ENCODE measurements around the gene ATP2B2.

ATP2B2 gene

DNA sequence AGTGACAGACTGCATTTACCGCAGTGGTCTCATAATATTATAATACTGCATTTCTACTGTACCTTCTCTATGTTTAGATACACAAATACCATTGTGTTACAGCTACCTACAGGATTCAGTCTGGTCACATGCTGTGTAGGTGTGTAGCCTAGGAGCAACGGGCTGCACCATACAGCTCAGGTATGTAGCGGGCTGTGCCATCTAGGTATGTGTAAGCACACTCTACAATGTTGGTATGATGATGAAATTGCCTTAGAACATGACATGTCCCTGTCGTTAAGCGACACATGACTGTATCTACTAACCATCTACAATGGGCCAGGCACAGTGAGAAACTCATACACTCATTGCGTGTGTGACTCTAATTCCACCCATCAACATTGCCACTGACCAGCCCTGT is 99.0 kb downstream of the ATP2B2 start:
- H3K4me3 ChIP-seq (ENCODE audit: low read depth, low read length): no peak overlapping the region
- no peaks in the 10 kb centered on the region for H3K36me3 ChIP-seq (ENCODE audit: control insufficient read depth, insufficient read depth, low read length)
- no peaks in the 10 kb centered on the region for H3K27me3 ChIP-seq (ENCODE audit: control insufficient read depth, insufficient read depth, low read length)
- no peak overlapping the region for H3K9ac ChIP-seq (ENCODE audit: low read depth, low read length)
- H3K4me1 ChIP-seq (ENCODE audit: control insufficient read depth, insufficient read depth, low read length): no peaks in the 10 kb centered on the region
- H3K9me3 ChIP-seq (ENCODE audit: control insufficient read depth, insufficient read depth, low read length): no peaks in the 10 kb centered on the region

DNA sequence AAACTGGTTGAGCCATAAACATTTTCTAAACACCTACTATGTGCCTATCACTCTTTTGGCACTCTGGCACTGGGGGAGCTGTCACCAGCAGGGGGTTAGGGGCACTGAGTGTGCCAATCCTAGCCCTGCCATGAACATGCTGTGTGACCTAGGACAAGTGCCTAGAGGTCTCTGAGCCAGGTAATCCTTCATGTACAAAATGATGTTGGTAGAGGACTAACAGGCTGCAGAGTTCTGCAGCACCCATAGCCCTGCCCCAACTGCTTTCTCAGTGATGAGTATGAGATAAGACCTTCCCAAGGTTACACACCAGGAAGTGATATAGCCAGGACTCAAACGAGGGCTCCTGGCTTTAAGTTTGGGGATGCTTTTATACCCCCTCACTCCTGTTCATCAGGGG is 99.6 kb downstream of the ATP2B2 start:
- Histone ChIP-seq H3K4me1 (ENCODE audit: control insufficient read depth, insufficient read depth, low read length) (no peaks in the 10 kb centered on the region), H3K9ac (ENCODE audit: low read depth, low read length) (no peak overlapping the region), H3K4me3 (ENCODE audit: low read depth, low read length) (no peak overlapping the region), H3K27me3 (ENCODE audit: control insufficient read depth, insufficient read depth, low read length) (no peaks in the 10 kb centered on the region), H3K9me3 (ENCODE audit: control insufficient read depth, insufficient read depth, low read length) (no peaks in the 10 kb centered on the region), H3K36me3 (ENCODE audit: control insufficient read depth, insufficient read depth, low read length) (no peaks in the 10 kb centered on the region)

DNA sequence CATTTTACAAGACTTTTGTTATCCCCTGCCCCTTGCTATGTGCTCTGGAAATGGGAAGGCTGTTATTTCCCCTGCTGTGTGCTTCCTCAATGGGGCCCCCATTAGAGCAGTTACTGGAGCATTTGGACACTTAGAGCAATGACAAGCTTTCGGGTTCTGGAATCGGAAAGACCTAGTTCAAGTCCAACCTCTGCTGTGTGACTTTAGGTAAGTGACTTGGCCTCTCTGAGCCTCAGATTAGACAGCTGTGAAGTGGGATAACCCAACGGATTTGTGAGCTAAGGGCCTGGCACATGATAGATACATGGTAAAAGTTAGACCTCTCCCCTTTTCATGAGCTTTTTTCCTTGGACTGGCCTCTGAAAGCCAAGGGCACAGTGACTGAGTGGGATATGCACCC is 100.5 kb downstream of the ATP2B2 start:
- Histone ChIP-seq H3K4me1 (ENCODE audit: control insufficient read depth, insufficient read depth, low read length) (no peaks in the 10 kb centered on the region), H3K9ac (ENCODE audit: low read depth, low read length) (no peak overlapping the region), H3K9me3 (ENCODE audit: control insufficient read depth, insufficient read depth, low read length) (no peaks in the 10 kb centered on the region), H3K4me3 (ENCODE audit: low read depth, low read length) (no peak overlapping the region), H3K36me3 (ENCODE audit: control insufficient read depth, insufficient read depth, low read length) (no peaks in the 10 kb centered on the region), H3K27me3 (ENCODE audit: control insufficient read depth, insufficient read depth, low read length) (no peaks in the 10 kb centered on the region)

DNA sequence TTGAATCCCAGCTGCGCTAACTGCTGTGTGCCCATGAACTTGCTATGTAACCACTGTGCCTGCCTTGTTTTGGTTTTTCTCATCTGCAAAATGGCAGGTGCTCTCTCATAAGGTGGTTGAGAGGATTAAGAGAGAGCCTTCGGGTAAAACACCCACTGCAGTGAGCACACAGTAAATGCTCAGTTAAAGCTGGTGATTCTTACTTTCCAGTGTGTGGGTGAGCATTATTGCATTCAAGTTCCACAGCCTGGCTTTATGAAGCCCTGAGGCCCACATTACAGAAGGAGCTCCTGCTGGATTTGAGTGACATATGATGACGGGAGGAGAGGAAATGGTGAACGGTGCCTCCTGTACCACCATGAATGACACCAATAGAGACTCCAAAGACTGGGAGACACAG is 101.0 kb downstream of the ATP2B2 start:
- H3K36me3 ChIP-seq (ENCODE audit: control insufficient read depth, insufficient read depth, low read length): no peaks in the 10 kb centered on the region
- H3K9me3 ChIP-seq (ENCODE audit: control insufficient read depth, insufficient read depth, low read length): no peaks in the 10 kb centered on the region
- H3K4me1 ChIP-seq (ENCODE audit: control insufficient read depth, insufficient read depth, low read length): no peaks in the 10 kb centered on the region
- H3K9ac ChIP-seq (ENCODE audit: low read depth, low read length): no peak overlapping the region
- H3K27me3 ChIP-seq (ENCODE audit: control insufficient read depth, insufficient read depth, low read length): no peaks in the 10 kb centered on the region
- no peak overlapping the region for H3K4me3 ChIP-seq (ENCODE audit: low read depth, low read length)

DNA sequence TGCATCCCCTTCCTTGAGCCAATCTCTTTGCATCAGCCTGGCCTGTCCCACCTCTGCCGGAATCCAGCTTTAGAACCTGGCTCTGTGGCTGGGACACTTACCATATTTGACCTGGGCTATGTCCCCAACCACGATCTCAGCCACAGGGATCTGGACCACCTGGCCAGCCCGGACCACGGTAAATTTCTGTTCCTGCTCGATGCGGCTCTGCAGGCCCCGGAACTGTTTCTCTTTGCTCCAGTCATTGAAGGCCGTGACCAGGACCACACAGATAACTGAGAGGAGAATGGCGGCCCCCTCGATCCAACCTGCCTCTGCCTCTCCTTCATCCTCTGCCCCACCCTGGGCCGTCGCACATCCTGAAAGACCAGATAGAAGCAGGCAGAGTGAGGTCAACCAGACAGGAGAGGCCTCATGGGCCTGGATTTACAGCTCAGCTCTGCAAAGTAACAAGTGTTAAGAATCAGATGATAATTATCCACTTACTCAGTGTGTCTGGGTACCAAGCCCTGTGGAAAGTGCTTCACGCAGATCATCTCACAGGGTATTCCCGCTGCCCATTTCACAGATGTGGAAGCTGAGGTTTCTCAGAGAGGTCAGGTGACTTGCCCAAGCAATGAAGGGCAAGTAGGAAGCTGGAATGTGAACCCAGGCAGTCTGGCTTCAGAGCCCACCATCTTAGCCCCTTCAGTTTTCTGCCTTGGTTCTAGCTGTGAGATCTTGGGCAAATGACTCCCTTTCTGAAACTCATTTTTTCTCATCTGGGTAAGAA is 103.2 kb downstream of the ATP2B2 start:
- Histone ChIP-seq H3K9ac (ENCODE audit: low read depth, low read length) (no peak overlapping the region), H3K4me3 (ENCODE audit: low read depth, low read length) (no peak overlapping the region), H3K27me3 (ENCODE audit: control insufficient read depth, insufficient read depth, low read length) (no peaks in the 10 kb centered on the region), H3K4me1 (ENCODE audit: control insufficient read depth, insufficient read depth, low read length) (no peaks in the 10 kb centered on the region), H3K36me3 (ENCODE audit: control insufficient read depth, insufficient read depth, low read length) (no peaks in the 10 kb centered on the region), H3K9me3 (ENCODE audit: control insufficient read depth, insufficient read depth, low read length) (no peaks in the 10 kb centered on the region)

DNA sequence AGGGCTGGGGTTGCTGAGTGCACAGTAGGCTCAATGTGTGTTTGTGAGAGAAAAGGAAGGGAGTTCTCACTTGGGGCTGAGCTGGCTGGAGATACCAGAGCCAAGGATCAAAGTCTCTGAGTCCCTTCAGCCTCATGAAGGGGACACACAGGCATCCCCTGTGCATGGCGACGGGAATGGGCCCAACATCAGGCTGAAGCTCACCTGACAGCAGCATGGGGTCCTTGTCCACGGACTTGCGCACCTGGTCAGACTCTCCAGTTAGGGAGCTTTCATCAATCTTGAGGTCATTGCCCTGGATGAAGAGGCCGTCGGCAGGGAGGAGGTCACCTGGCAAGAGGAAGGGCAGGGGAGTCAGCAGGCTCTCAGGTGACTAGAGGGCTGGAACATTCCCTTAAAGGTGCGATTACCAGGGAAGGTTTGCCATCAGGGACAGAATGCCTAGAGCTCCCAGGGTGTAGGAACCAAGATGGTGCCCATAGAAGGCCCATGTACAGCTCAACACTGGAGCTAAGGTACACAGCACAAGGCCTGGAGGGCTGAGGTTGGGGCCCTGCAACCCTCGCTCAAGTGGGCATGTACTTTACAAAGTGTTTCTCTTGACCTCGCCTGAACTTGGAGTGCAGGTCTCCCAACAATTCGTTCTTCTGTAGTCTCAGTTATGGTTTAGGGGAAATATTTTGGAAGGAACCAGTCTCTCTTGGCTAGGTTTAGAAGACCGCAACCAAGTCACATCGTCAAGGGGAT is 104.5 kb downstream of the ATP2B2 start:
- peaks cover under 1% of the 10 kb centered on the region for H3K4me1 ChIP-seq (ENCODE audit: control insufficient read depth, insufficient read depth, low read length)
- no peaks in the 10 kb centered on the region for H3K27me3 ChIP-seq (ENCODE audit: control insufficient read depth, insufficient read depth, low read length)
- H3K36me3 ChIP-seq (ENCODE audit: control insufficient read depth, insufficient read depth, low read length): no peaks in the 10 kb centered on the region
- H3K9me3 ChIP-seq (ENCODE audit: control insufficient read depth, insufficient read depth, low read length): no peaks in the 10 kb centered on the region
- H3K9ac ChIP-seq (ENCODE audit: low read depth, low read length): no peak overlapping the region
- H3K4me3 ChIP-seq (ENCODE audit: low read depth, low read length): no peak overlapping the region

DNA sequence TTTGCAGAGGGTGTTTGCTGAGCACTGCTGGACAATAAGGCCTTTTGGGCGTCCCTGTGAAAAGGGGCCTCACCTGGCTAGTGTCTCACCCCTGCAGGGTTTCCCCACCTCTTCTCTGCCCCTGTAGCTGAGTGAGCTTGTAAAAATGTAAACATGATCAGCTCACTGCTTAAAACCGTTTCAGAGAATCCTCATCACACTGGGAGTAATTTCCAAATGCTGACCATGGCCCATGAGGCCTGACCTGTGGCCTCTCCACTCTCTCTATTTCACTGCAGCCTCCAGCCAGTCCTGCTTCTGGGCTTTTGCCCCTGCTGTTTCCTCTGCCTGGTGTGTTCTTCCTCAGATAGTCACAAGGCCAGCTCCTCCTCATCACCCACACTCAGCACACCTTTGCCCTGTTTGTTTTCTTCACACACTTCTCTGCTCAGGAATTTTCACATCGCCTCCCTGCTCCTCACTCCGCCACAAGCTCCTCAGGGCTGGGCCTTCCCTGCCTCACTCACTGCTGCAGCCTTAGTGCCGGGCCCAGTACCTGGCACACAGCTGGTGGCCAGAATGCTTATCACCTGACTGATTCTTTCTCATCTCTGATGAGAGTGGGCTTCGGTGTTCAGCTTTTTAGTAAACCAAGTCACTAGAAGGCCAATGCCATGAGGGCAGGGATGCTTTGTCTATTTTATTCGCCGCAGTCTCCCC is 105.2 kb downstream of the ATP2B2 start:
- Histone ChIP-seq H3K9me3 (ENCODE audit: control insufficient read depth, insufficient read depth, low read length) (no peaks in the 10 kb centered on the region), H3K4me1 (ENCODE audit: control insufficient read depth, insufficient read depth, low read length) (peaks cover 4% of the 10 kb centered on the region), H3K27me3 (ENCODE audit: control insufficient read depth, insufficient read depth, low read length) (no peaks in the 10 kb centered on the region), H3K4me3 (ENCODE audit: low read depth, low read length) (no peak overlapping the region), H3K9ac (ENCODE audit: low read depth, low read length) (no peak overlapping the region), H3K36me3 (ENCODE audit: control insufficient read depth, insufficient read depth, low read length) (no peaks in the 10 kb centered on the region)

DNA sequence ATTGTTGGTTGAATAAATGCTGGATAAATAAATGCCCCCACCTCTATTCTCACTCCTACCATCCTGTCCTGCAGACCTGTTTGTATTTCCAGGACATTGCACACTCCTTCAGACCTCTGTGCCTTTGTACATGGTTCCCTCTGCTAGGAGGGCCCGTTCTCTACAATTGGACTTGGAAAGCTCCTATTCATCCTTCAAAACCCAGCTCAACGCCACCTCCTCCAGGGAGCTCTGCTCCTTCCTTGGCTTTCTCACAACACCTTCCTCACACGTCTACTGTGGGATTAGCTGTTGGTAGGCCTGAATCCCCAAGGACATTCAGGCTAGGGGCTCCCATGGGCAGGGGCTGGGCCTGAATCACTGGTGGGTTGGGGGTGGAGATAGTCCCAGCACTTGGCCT is 105.8 kb downstream of the ATP2B2 start:
- Histone ChIP-seq H3K4me1 (ENCODE audit: control insufficient read depth, insufficient read depth, low read length) (peaks cover 4% of the 10 kb centered on the region), H3K36me3 (ENCODE audit: control insufficient read depth, insufficient read depth, low read length) (no peaks in the 10 kb centered on the region), H3K9ac (ENCODE audit: low read depth, low read length) (no peak overlapping the region), H3K9me3 (ENCODE audit: control insufficient read depth, insufficient read depth, low read length) (no peaks in the 10 kb centered on the region), H3K4me3 (ENCODE audit: low read depth, low read length) (no peak overlapping the region), H3K27me3 (ENCODE audit: control insufficient read depth, insufficient read depth, low read length) (no peaks in the 10 kb centered on the region)

DNA sequence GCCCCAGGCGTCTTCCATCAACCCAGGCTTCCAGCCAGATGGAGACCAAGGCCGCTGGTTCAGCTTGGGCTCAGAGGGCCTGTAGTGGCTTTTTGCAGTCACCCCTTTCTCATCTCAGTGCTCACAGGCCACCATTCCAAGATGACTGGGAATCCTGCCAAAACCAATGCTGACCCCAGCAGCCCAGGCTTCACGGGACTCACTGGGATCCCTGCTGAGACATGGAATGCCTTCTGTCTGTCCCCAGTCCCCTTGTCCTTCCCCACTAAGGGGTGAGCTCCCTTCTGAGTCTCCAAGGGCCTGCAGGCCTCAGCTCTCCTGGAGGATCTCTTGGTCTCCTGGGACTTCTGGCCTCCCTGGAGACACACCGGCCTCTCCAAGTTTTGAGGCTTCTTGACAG is 107.0 kb downstream of the ATP2B2 start:
- no peaks in the 10 kb centered on the region for H3K9me3 ChIP-seq (ENCODE audit: control insufficient read depth, insufficient read depth, low read length)
- H3K9ac ChIP-seq (ENCODE audit: low read depth, low read length): no peak overlapping the region
- H3K4me3 ChIP-seq (ENCODE audit: low read depth, low read length): no peak overlapping the region
- no peaks in the 10 kb centered on the region for H3K36me3 ChIP-seq (ENCODE audit: control insufficient read depth, insufficient read depth, low read length)
- H3K27me3 ChIP-seq (ENCODE audit: control insufficient read depth, insufficient read depth, low read length): no peaks in the 10 kb centered on the region
- peaks cover 4% of the 10 kb centered on the region for H3K4me1 ChIP-seq (ENCODE audit: control insufficient read depth, insufficient read depth, low read length)

DNA sequence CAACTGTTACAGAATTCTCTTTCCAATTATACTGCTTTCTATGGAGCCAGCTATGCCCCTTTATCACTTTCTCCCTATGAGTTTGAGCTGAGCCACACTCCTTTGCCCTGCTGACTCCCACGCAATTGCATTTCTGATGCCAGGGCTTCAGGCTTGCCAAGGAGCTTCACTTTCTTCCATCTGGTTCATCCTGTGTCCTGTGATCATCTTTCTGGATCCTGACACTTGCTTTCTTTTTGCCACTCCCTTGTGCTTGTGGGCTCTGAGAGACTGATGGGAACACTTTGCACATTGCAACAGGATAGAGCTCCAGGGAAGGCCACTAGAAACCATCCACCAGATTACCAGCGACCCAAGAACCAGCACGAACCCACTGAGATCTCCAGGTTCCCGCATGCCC is 107.5 kb downstream of the ATP2B2 start:
- Histone ChIP-seq H3K9ac (ENCODE audit: low read depth, low read length) (no peak overlapping the region), H3K36me3 (ENCODE audit: control insufficient read depth, insufficient read depth, low read length) (no peaks in the 10 kb centered on the region), H3K4me3 (ENCODE audit: low read depth, low read length) (no peak overlapping the region), H3K4me1 (ENCODE audit: control insufficient read depth, insufficient read depth, low read length) (peaks cover 4% of the 10 kb centered on the region), H3K27me3 (ENCODE audit: control insufficient read depth, insufficient read depth, low read length) (no peaks in the 10 kb centered on the region), H3K9me3 (ENCODE audit: control insufficient read depth, insufficient read depth, low read length) (no peaks in the 10 kb centered on the region)

DNA sequence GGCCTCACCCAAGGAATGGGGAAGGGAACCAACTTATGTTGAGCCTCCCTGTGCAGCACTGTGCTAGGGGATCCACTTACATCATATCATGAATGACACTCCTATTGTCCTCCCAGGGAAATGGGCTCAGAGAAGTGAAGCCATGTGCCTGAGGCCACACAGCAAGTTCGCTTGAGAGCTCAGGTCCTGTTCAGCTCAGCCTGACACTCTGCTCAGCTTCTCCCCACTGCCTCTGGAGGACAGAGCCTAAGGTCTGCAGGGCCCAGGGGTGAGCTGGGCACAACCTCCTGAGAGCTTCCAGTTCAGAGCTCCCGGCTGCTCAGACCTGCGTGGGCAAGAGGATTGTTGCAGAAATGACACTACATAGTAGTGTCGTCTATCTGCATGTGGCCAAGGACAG is 108.5 kb downstream of the ATP2B2 start:
- no peaks in the 10 kb centered on the region for H3K27me3 ChIP-seq (ENCODE audit: control insufficient read depth, insufficient read depth, low read length)
- H3K4me1 ChIP-seq (ENCODE audit: control insufficient read depth, insufficient read depth, low read length): peaks cover 4% of the 10 kb centered on the region
- no peak overlapping the region for H3K9ac ChIP-seq (ENCODE audit: low read depth, low read length)
- no peaks in the 10 kb centered on the region for H3K9me3 ChIP-seq (ENCODE audit: control insufficient read depth, insufficient read depth, low read length)
- no peak overlapping the region for H3K4me3 ChIP-seq (ENCODE audit: low read depth, low read length)
- no peaks in the 10 kb centered on the region for H3K36me3 ChIP-seq (ENCODE audit: control insufficient read depth, insufficient read depth, low read length)

DNA sequence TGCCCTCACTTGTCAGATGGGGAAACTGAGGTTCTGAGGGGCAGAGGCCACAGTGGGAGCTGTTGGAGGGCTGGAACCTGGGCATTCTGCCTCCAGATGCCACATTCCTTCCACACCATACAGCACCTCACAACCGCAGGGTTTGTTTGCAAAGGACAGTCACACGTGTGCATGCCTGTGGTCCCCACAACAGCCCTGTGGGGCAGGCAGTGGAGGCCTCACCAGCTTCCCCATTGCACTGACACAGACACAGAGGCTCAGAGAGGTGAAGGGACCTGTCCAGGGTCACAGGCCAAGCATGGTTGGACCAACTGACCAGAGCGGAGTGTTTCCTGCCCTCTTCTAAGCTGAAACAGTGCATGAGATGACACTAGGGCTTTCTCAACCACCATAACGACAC is 109.3 kb downstream of the ATP2B2 start:
- peaks cover 4% of the 10 kb centered on the region for H3K4me1 ChIP-seq (ENCODE audit: control insufficient read depth, insufficient read depth, low read length)
- no peaks in the 10 kb centered on the region for H3K9me3 ChIP-seq (ENCODE audit: control insufficient read depth, insufficient read depth, low read length)
- H3K9ac ChIP-seq (ENCODE audit: low read depth, low read length): no peak overlapping the region
- no peaks in the 10 kb centered on the region for H3K36me3 ChIP-seq (ENCODE audit: control insufficient read depth, insufficient read depth, low read length)
- no peaks in the 10 kb centered on the region for H3K27me3 ChIP-seq (ENCODE audit: control insufficient read depth, insufficient read depth, low read length)
- H3K4me3 ChIP-seq (ENCODE audit: low read depth, low read length): no peak overlapping the region
